RPMI7951 (cell line): ENCODE measurements around the gene KRTAP4-3. TPM values are rescaled to one million over a fixed set of nuclear protein-coding genes. Genes with fewer than 3 reads are reported as not detected.
"Not testable (repeated sequence)": the region's sequence is repeated elsewhere in the genome, so short reads cannot be mapped to it uniquely, and the experiment has no call there.

Experiments
- DNase-seq: peaks from one replicate; pipeline ENCODE4 v3.0.0-alpha.2; 2012; ENCODE audit warnings: low read depth
- total RNA-seq: library from RNA; depleted of rRNA; stranded (reverse); fragments of >200 nt; shearing (Covaris generic); gene quantifications from 2 replicates; pipeline ENCODE4 v1.2.3, GENCODE V29; 2014; rRNA removed

KRTAP4-3 gene
- total RNA-seq = not detected in 2 replicates

GRCh38 chr17:41168121-41168520 lies at the start of gene KRTAP4-3:
Gene KRTAP4-3 (minus strand): TSS chr17:41168221. CDS start chr17:41168172, 49 bp downstream.
- DNase-seq = no peak

DNA sequence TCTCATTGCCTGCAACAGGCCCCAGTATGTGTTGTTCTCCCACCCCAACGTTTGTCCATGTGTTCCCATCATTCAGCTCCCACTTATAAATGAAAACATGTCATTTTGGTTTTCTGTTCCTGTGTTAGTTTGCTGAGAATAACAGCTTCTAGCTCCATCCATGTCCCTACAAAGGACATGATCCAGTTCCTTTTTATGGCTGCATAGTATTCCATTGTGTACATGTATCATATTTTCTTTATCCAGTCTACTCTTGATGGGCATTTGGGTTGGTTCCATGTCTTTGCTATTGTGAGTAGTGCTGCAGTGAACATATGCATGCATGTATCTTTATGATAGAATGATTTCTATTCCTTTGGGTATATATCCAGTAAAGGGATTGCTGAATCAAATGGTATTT lies 47.7 kb upstream of the KRTAP4-3 start:
- DNase-seq = no peak

- no peak for DNase-seq
These were observed 44.6 kb upstream of the KRTAP4-3 start for GRCh38 chr17:41212524-41213169.

DNA sequence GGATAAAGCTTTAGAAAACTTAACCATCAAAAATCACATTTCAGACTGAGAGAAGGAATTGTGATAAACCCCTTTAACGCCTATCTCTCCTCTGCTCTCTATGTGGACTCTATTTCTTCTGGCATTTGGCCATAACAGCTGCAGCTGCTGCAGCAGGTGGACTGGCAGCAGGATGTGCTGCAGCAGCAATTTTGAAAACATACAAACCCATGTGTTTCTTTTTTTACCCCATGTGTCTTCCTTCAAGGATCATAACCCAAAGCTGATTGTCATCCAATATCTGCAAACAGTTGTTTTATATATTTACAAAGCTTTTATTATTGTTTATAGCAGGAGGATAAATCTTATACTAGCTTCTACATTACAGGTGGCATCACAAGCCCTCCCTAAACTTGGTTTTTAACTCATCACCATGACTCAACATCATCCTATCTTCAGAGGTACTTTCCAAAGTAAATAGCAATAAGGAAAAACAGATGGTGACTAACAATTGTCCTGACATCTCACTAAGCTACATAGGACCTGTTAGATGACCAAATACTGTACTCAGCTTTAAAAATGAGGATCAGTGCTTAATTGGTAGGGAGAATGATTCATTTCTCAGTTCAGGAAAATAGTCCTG lies 43.9 kb upstream of the KRTAP4-3 start:
- peak; percentile 61 for DNase-seq

DNA sequence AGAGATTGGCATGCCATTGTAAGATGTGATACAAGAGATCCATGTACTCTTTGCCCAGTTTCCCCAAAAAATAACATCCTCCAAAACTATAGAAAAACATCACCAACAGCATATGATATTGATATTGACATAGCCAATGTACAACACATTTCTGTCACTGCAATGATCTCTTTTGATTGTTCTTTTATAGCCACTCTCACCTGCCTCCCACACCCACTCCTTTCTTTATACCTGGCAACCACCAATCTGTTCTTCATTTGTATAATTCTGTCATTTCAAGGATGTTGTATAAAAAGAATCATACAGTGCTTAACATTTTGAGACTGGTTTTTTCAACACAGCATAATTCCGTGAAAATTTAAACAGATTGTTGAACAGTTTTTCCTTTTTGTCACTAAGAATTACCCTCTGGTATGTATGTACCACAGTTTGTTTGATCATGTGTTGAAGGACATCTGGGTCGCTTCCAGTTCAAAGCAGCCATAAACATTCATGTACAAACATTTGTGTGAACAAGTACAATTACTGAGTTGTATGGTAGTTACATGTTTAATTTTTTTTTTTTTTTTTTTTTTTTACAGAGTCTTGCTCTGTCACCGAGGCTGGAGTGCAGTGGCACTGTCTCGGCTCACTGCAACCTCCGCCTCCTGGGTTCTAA lies 31.5 kb upstream of the KRTAP4-3 start:
- DNase-seq = no peak

GRCh38 chr17:41196068-41196467 lies 28.0 kb upstream of the KRTAP4-3 start:
- no peak for DNase-seq

DNA sequence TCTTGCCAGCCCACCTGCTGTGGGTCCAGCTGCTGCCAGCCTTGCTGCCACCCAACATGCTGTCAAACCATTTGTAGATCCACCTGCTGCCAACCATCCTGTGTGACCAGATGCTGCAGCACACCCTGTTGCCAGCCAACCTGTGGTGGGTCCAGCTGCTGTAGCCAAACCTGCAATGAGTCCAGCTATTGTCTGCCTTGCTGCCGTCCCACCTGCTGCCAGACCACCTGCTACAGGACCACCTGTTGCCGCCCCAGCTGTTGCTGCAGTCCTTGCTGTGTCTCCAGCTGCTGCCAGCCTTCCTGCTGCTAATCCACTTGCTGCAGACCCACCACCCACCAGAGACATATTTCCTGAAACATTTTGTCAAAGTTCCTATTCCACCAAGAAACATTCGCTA lies 22.3 kb upstream of the KRTAP4-3 start:
- no peak for DNase-seq

- not testable (repeated sequence) for DNase-seq
These were observed 21.9 kb upstream of the KRTAP4-3 start, which contains the start of gene KRTAP9-1 for GRCh38 chr17:41189837-41190318. Gene KRTAP9-1 (plus strand): TSS chr17:41189887. CDS start chr17:41189887, 0 bp downstream.

DNA sequence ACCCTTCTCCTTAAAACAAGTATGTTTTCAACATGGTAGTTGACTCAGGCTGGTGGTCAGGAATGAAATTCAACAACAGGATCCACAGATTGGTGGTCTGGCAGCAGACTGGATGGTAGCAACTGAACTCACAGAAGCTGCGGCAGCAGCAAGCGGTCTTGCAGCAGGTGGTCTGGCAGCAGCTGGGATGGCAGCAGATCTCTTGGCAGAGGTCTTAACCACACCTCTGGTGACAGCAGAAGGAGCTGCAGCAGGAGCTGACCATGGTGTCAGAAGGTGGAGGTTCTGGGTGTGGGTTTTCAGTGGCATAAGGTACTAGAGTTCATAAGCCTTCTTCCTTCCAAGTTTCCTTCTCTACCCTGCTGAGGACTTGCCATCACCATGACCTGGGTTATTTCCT lies 18.9 kb upstream of the KRTAP4-3 start:
- DNase-seq = no peak

- DNase-seq = no peak
These were observed 17.0 kb upstream of the KRTAP4-3 start for GRCh38 chr17:41185001-41185400.

DNA sequence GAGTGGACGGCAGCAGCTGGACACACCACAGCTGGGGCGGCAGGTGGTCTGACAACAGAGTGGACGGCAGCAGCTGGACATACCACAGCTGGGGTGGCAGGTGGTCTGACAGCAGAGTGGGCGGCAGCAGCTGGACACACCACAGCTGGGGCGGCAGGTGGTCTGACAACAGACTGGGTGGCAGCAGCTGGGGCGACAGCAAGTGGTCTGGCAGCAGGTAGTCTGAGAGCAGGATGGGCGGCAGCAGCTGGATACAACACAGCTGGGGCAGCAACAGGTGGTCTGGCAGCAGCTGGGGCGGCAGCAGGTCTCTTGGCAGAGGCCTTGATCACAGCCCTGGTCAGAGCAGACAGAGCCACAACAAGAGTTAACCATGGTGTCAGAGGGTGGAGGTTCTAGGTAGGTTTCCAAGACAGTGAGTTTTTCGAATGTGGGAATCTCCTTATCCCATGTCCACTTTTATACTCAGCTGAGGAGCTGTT lies 16.5 kb upstream of the KRTAP4-3 start, which contains the start of gene KRTAP4-1:
Gene KRTAP4-1 (minus strand): TSS at position 432 of the 482 bp plus-strand sequence. CDS start 57 bp downstream, at position 375.
- no peak for DNase-seq

- peak; percentile 27 for DNase-seq
These were observed 11.0 kb upstream of the KRTAP4-3 start for GRCh38 chr17:41178843-41179616.

GRCh38 chr17:41178341-41178740 lies 10.3 kb upstream of the KRTAP4-3 start:
- peak; percentile 34 for DNase-seq

DNA sequence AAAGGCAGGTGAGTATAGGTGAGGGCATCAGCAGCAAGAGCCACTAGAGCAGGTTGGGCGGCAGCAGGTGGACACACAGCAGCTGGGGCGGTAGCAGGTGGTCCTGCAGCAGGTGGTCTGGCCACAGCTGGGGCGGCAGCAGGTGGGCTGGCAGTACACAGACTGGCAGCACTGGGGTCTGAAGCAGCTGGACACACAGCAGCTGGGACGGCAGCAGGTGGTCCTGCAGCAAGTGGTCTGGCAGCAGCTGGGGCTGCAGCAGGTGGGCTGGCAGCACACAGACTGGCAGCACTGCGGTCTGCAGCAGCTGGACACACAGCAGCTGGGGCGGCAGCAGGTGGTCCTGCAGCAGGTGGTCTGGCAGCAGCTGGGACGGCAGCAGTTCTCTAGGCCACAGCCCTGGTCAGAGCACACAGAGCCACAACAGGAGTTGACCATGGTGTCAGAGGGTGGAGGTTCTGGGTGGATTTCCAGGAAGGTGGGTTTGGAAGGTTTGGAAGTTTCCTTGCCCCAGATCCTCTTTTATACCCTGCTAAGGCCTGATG lies 9.8 kb upstream of the KRTAP4-3 start, which contains the start of gene KRTAP4-2:
Gene KRTAP4-2 (minus strand): TSS at position 495 of the 545 bp plus-strand sequence. CDS start 57 bp downstream, at position 438.
- DNase-seq = no peak

DNA sequence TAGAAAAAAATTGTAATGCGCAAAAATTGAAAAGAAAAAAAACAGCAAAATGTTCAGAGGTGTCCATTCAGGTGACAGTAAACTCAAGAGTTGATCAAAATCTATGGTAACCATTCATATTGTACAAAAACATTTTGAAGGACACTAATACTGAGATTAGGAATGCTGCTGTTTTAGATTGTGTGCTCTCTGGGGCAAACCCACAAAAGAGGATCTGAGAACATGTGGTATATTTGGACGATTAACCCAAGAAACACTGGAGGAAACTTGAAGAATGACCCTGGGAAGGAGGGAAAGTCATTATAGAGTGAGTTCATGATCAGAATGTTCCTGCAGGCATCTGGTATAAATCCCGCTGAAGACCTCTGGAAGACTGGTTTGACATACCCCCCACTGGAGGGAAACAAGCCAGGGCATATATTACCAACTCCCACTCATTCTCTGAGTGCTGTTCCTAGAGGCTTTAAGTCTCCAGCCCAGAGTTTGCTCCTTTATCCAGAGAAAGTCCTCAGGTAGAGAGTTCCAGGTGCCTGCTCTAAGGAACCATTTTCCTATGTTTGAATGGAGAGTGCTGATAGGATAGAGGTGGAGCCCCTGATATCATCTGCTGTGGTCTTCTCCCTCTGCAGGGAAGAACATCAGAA lies 8.8 kb upstream of the KRTAP4-3 start:
- no peak for DNase-seq

DNA sequence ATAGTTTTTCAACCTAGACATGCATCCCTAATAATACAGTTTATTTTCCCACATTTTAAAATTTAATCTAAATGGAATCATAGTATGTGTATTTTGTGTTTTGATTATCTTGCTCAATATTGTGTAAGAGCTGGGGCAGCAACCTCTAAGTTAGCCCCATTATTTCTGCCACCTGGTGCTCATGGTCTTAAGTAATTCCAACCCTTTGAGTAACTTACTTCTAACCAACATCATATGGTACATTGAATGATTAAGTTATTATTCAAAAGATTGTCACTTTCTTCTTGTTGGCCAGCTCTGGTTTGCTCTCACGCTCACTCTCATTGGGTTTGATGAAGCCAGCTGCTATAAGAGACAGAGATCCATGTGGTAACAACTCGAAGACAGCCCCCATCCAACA lies 3.9 kb upstream of the KRTAP4-3 start:
- DNase-seq = no peak

- DNase-seq = no peak
These were observed 460 bp downstream of the KRTAP4-3 start for GRCh38 chr17:41167561-41167960.

DNA sequence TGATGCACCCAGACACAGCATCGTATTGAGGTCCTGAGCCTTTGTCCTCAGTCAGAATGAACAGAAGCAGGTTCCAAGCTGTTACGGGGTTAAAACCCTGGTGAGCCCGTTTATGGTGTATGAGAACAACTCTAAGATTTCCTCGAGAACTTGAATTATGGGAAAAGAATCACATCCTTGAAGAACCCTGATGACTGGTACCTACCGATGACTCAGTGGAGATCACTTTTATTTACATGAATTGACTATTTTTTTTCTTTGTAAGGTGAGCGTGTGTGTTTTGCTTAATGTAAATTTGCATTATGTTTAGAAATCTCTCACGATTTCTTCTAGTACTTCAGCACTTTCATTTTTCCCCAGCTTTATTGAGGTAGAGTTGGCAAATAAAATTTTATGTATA lies 4.2 kb downstream of the KRTAP4-3 start:
- DNase-seq = no peak

GRCh38 chr17:41160648-41161047 lies 7.4 kb downstream of the KRTAP4-3 start, which contains the start of gene KRTAP4-4:
Gene KRTAP4-4 (minus strand): TSS chr17:41160748. CDS start chr17:41160691, 57 bp downstream.
- no peak for DNase-seq

GRCh38 chr17:41160190-41160589 lies 7.8 kb downstream of the KRTAP4-3 start:
- DNase-seq = not testable (repeated sequence)

GRCh38 chr17:41153856-41154255 lies 14.2 kb downstream of the KRTAP4-3 start:
- no peak for DNase-seq
